ENCODE results near the gene TARBP1. TPM values are rescaled to one million over a fixed set of nuclear protein-coding genes. Genes with fewer than 3 reads are reported as not detected.
A peak's percentile ranks its signal among the peaks of the same experiment; 100 is the strongest.
"Not testable (repeated sequence)": the region's sequence is repeated elsewhere in the genome, so short reads cannot be mapped to it uniquely, and the experiment has no call there.

The TARBP1 gene
- total RNA-seq, 1 donor from 2014 or later = 10.8 TPM

DNA sequence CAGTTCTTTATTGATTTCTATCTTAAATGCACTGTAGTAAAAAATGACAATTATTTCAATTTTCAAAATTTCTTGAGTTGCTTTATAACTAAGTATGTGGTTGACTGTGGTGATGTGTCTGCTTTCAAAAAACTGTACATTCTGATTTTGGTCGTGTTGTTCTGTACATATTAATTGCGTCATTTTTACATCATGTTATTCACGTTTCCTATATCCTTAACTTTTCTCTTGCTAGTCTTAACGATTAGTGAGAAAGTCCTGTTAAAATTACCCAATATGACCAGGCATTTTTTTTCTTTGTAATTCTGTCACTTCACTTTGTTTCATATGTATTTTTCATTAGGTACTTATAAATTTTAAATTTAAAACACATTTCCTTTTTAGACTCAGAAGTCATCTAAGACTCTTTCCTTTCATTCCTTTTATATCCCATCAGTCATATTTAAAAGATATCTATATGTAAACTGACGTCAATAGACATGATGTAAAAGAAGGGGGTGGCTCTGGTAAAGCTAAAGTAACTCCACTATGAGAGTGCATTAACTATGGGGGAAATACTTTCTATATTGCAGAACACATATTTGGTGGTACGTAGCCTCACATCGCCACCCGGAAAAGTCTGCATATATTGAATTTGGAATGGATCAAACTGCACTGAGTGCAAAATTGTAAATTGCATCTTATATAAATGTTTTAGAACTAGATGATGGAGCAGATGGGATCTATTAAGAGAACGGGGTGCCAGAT lies 106.8 kb downstream of the TARBP1 start:
- no peak for DNase-seq
- intact Hi-C loops (cut with micrococcal nuclease) = no loop called here
- no peak for ATAC-seq

GRCh38 chr1:234371414-234371813 lies 107.6 kb downstream of the TARBP1 start:
- no peak for ATAC-seq
- intact Hi-C loops (cut with micrococcal nuclease) = no loop called here
- no peak for DNase-seq

GRCh38 chr1:234369784-234370183 lies 109.2 kb downstream of the TARBP1 start:
- DNase-seq (no peak), ATAC-seq (no peak)
- intact Hi-C loops (cut with micrococcal nuclease) = no loop called here

DNA sequence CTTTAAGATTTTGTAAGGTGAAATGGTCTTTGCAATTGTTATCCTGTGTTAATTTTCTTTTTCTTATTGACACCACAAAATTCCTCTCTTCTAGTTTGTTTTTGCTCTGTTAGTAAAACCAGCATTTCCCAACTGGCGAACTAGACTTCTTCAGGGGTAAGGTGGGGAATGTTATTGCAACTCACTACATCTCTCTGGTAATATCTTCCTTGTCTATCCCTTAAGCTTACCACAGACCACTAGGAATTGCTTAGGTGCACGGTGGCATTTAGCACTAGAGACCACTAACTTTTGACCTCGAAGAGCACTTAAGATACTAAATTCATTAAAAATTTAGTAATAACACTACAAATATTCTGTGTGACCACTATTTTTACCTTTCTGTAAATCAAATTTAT lies 109.9 kb downstream of the TARBP1 start:
- DNase-seq (no peak), ATAC-seq (no peak)
- intact Hi-C loops (cut with micrococcal nuclease) = no loop called here

DNA sequence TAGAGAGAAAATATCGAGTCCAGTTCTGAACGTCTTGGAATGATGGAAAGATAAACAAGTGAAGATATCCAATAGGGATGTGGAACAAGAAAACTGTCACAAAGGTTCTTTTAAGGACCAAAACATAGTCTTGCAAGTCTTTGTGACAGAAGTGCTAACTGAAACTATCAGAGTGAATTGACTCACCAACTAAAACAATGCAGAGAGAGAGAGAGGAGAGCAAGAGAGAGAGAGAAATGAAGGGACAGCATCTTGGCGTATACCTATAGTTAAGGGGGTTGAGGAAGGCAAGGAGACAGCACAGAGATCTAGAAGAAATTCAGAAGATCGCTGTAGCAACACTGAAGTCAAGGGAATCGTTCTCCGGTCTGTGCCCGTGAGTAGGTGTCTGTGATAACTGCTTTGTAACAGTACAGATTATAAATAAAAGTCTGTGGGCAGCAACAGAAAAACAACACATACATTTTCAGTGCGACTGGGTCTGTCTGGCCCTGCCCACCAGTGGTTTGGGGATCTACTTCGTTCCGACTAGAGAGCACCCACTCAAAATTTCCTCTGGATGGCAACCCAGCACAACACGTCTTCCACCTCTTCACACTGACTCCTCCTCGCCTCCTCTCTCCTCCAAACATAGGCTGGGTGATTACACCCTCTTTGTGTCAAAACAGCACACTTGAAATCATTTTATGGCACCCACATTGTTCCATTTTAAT lies 110.5 kb downstream of the TARBP1 start:
- intact Hi-C loops (cut with micrococcal nuclease) = no loop called here
- no peak for ATAC-seq
- no peak for DNase-seq

- intact Hi-C loops (cut with micrococcal nuclease) = no loop called here
- DNase-seq = no peak
- no peak for ATAC-seq
Measured at GRCh38 chr1:234362558-234362957, 116.4 kb downstream of the TARBP1 start.

- intact Hi-C loops (cut with micrococcal nuclease) = no loop called here
- no peak for ATAC-seq
Measured at GRCh38 chr1:234361102-234361603, 117.8 kb downstream of the TARBP1 start.

DNA sequence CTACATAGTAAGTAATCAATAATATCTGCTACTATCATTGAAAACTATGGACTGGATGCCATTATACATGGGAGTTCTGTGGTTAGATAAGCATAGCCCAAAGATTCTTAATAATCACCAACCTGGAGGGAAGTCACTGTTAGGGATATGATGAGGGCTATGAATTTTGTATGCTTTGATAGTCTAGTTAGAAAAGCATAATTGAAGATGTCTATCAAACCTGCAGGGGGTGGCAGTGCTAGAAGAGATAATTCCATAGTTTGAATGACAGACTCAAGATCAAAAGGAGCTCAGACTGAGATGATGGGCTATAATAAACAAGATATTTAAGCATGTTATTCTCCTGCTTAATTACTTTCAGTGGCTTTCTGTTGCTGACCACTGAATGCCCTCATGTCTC lies 121.1 kb downstream of the TARBP1 start:
- DNase-seq (no peak), ATAC-seq (no peak)
- intact Hi-C loops (cut with micrococcal nuclease) = no loop called here

More at GRCh38 chr1:234361102-234361603, 117.8 kb downstream of the TARBP1 start:
- DNase-seq = no peak

DNA sequence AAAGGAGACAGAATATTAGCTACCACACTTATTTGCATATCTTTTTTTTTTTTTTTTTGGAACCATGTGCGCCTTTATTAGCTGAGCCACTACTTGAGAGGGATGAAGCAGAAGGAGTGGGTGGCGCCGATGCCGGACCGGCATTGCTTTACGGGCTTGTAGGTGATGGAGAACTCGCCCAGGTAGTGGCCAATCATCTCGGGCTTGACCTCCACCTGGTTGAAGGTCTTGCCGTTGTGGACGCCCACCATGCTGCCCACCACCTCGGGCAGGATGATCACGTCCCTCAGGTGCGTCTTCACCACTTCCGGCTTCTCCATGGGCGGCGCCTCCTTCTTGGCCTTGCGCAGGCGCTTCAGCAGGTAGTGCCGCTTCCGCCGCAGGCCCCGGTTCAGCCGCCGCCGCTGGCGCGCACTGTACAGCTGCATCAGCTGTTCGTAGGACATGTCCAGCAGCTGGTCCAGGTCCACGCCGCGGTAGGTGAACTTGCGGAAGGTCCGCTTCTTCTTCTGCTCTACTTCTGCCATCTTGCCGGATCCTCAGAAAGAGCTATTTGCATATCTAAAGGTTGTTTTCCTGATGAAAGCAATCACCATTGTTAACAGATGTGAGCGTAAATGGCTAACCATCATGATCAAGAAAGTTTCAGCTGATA lies 122.2 kb downstream of the TARBP1 start:
- intact Hi-C loops (cut with micrococcal nuclease) = not testable (repeated sequence)
- peak; percentile 52 for DNase-seq
- peak; percentile 38 for ATAC-seq

- intact Hi-C loops (cut with micrococcal nuclease) = no loop called here
Measured at GRCh38 chr1:234355782-234356510, 123.0 kb downstream of the TARBP1 start.

DNA sequence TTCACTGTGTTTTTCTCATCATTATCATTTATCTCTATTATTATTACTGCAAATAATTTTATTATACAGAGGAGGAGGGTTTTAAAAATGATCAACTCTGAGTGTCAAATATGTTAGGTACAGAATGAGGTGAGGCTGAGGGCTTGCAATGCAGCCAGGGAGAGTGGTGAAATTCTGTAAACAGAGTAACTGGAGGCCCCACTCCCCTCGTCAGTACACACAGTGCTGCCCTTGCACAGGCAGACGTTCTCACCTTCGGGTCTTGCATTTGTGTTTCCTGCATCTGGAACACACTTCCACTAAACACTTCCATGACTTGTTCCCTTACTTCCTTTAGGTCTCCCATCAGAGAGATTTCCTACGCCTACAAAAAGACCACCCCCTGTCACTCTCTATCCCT lies 130.0 kb downstream of the TARBP1 start:
- ATAC-seq = no peak
- DNase-seq = no peak
- intact Hi-C loops (cut with micrococcal nuclease) = no loop called here

More at GRCh38 chr1:234355782-234356510, 123.0 kb downstream of the TARBP1 start:
- DNase-seq = no peak
- no peak for ATAC-seq

DNA sequence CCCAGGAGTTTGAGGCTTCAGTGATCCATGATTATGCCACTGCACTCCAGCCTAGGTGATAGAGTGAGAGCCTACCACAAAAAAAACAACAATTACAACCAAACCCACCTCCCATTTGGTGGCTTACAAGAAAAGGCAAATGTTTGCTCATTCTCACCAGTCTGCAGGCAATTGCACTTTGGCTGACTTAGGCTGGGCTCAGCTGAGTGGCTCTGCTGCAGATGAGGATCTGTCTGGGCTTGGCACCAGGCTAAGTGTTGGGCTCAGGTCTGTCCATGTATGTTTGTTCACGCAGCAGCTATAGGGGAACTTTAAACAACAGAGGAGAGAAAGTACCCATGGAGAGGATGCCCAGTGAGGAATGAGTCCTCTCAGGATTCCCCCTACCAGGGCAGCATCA lies 133.7 kb downstream of the TARBP1 start:
- intact Hi-C loops (cut with micrococcal nuclease) = no loop called here
- DNase-seq = no peak

DNA sequence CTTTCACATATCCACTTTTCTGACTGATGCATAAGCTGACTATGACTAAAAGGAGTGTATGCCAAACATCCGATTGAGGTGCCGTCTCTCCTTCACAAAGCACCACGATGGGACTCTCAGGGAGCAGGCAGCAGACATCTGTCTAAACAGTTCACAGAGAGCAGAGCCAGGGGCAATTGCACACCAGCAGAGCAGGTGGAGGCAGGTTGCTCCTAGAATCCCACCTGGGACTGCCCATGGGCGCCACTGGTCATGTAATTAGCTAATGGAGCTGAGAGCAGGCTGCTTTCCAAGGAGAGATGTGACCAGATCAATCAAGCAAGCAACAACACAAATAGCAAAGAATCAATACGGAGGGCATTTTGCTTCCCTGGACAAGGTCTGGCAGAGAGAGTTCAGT lies 136.2 kb downstream of the TARBP1 start:
- ATAC-seq (no peak), DNase-seq (no peak)
- intact Hi-C loops (cut with micrococcal nuclease) = no loop called here

More for the DNA sequence above, 133.7 kb downstream of the TARBP1 start:
- ATAC-seq = no peak

Other genes with a start within 250 kb of the TARBP1 start
- 38.2 TPM for gene COA6, start 105.7 kb downstream of the TARBP1 start, total RNA-seq
- gene IRF2BP2, start 131.0 kb upstream of the TARBP1 start, total RNA-seq = 124 TPM

All from left ventricle myocardium superior (tissue), 1 donor.